Measurements from ENCODE around the gene KCNS1.

Gene KCNS1

DNA sequence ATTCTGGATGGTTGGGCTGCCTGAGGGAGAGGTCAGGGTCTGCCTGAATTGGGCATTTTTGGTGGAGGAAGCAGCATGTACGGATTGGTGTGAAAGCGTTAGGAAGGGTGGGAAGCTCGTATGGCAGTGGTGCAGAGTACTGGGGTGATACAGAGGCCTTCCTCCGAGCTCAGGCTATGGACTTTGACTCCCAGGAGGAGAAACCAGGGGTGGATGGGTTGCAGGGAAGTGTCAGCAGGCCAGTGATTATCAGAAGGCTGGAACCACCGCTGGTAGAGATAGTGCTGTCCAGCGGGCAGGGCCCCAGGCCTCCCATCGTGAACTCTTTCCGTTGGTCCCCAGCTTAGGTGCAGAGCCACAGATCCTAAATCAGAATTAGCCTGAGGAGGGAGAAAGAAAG lies 8.7 kb upstream of the KCNS1 start:
- no peak for DNase-seq

DNA sequence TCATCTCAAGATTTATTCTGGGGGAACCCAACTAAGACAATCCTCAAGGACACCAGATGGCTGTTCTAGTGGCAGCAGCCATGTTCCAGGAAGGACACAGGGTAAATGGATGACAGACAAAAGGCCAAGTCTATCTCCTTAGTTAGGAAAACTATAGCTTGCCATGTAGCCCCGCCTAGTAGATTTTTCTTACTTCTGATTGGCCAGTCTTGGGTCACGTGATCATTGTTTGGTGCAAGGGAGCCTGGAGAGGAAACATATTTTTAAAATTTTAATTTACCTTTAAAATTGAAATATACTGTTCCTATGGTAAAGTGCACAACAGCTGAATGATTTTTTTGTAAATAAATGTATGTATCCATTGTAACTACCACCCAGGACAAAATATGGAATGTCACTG lies 4.4 kb upstream of the KCNS1 start:
- no peak for DNase-seq

DNA sequence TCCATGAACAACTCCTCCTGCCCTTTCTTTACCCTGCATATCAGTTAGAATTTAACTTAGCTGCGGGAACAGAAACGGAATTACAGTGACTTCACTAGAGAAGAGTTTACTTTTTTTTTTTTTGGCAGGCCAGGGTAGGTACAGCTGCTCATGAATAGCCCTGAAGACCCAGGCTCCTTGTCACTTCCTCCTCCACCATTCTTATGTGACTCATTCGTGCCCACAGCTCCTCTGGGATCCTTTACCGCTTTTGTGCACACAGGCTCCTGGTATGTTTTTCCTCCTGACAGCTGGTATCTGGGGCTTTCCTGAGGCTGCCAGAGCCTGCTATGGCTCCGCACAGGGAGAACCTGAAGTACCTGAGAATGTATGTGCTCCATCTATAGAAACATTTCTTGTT lies 3.9 kb upstream of the KCNS1 start:
- DNase-seq: no peak

DNA sequence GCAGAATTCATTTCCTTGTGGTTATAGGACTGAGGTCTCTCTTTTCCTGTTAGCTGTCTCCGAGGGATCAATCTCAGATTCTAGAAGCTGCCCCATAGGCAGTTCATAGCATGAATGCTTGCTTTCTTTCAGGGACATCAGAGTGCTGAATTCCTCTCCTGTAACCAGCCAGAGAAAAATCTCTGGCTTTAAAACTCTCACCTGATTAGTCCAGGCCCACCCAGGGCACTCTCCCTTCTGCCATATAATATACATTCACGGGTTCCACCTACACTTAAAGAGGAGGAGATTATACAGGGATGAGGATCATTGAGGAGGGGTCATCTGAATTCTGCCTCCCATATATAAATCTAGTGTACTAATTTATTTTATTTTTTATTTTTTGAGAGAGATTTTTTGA lies 2.1 kb upstream of the KCNS1 start:
- no peak for DNase-seq

DNA sequence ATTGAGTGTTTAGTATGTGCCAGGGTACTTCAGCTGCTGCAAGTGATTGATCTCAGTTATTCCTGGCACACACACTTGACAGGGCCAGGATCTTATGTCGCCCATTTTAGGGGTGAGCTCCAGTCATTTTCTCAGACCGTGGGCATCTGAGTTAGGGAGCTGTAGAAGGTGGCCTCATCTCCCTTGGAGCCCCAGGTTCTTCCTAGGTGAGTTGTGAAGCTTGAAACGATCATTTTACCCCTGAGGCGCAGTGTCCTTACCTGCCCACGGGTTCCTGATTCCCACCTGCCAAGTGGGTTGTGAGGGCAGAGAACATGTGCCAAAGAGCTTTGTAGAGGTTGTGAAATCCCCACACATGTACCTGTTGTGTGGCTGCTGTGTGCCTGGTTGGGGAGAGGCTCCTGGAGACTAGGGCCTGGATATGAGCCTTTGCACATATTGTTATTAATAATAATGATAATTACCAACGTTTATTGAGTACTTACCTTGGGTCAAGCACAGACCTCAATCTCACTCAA lies 465 bp upstream of the KCNS1 start:
- no peak for DNase-seq

DNA sequence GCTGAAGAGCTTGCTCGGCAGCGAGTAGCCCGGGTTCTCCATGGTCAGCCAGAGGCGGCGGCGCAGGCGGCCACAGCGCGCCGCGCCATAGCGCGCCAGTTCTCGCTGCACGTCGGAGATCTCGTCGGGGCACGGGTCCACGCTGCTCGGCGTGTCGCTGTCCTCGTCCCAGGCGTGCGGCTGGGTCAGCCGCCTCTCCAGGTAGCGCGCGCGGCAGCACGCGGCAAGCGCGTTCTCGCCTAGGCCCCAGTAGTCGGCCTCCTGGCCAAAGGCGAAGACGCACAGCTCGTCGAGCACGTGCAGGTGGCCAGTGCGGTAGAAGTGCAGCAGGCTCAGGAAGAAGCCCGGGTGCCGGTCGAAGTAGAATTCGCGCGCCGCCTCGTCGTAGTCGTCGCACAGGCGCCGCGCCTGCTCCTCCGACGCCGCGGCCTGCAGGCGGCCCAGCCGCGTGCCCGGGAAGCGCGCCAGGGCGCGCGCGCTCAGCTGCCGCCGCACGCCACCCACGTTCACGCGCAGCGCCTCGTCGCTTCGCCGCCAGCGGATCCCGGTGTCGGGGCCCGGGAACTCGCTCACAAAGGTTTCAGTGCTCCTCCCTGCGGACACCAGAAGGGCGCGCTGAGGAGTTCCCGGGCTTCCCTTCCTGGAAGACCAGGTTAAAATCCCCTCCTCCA lies 2.7 kb downstream of the KCNS1 start:
- peak in 2 of 6 experiments; percentile 32 to 37 for DNase-seq

DNA sequence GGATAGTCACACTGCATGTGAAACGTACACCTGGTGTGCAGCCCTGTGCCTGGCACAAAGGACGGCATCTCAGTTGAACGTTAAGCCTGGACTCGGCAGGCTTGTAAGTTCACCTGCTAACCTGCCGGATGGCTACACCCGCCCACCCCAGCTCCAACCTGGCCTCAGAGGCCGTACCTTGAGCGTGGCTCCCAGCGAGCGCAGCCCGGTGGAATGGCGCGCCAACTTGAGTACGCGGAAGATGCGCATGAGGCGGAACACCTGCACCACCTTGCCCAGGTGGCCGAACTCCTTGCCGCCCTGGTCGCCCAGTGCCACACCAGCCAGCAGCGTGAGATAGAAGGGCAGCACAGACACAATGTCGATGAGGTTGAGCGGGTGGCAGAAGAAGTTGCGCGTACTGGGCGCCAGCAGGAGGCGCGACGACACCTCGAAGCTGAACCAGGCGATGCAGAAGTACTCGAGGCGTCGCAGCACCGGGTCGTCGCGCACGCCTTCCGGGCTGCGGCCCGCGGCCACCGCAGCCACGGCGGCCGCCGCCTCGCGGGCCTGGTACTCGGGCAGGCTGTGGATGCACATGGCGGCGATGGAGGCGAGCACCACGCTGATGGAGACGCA lies 3.3 kb downstream of the KCNS1 start:
- peak in 2 of 6 experiments; percentile 17 to 27 for DNase-seq

DNA sequence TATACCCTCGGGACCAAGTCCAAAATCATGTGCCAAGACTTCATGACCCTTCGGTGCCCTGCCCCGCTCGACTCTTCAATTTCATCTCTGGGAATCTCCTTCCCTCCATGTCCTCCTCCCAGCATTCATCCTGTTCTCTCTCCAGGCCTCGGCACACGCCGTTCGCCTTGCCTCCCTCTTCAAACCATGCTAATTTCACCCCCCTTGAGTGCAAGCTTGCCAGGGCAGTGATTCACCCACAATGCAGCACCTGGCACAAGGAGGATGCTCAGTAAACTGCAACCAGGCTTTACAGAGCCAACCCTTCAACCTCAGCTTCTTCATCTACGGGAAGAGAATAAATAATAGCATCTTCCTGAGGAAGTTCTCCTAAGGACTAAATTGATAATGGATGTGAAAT lies 4.1 kb downstream of the KCNS1 start:
- DNase-seq: no peak

DNA sequence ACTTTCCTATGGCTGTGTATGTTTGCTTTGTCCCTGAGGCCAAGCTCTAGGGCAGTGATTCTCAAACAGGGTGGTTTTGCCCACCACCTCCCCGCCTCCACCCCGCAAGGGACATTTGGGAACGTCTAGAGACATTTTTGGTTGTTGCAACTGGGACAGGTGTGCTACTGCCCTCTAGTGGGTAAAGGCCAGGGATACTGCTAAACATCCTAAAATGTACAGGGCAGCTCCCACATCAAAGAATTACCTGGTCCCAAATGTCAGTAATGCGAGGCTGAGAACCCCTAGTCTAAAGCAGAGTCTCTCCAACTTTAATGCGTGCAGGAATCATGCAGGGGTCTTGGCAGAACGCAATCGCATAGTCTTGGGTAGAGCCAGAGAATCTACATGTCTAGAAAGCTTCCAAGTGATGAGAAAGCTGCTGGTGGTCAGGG lies 5.1 kb downstream of the KCNS1 start:
- DNase-seq: peak; percentile 10 to 61 (median 42)

DNA sequence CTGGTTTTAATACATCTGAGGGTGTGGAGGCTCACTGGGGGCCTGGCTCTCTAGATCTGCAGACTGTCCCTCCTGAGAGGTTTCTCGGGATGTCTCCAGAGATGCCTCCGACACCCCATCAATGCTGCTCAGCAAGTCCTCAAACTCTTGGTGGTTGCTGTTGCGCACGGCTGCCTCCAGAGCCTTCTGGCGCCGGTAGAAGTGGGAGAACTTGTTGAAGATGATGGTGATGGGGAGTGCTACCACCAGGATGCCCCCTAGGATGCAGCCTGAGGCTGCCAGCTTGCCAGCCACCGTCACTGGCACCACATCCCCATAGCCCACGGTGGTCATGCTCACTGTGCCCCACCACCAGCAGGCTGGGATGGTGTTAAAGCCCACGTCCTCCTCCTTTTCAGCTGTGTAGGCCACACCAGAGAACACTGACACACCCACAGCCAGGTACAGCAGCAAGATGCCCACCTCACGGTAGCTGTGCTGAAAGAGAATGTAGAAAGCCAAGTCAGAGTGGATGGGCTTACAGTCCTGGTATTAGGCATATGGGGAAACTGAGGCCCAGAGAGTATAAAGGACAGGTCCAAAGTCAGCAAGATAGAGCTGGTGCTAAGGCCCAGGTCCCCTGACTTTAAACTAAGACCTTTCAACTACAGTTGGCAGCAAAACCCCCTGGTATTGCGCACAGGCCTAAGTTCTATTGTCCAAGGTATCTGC lies 5.9 kb downstream of the KCNS1 start:
- no peak for DNase-seq

DNA sequence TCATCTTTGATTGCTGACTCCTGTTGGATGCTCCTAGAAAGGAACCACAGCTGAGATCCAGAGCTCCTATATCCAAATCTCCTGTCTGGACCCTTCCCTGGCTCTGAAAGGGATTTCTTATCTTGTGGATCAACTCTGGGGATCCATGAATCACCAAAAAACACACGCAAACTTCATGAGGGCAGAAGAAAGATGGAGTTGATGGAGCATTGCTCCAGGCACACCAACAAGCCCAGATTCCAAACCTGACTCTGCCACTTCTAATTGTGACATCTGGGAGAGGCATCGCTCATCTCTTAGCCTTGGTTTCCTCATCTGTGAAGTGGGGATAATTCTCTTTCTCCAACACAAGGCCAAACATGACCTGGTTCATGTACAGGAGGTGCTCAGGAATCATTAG lies 6.7 kb downstream of the KCNS1 start:
- DNase-seq: no peak

DNA sequence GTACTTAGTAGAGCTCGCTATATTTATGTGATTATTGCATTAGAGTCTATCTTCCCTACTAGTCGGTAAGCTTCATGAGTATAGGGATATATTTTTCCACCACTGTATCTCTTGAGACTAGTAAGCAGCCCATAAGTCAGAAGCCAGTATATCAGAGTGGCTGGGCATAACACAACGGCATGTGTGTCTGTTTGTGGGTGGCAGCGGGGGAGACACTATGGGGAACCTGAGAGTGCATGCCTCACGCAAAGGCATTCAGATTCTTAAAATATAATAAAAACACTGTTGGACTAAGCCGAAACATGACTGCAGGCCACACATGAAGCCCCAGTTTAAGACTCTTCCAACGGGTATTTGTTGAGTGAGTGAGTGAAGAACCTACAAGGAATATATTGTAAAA lies 8.0 kb downstream of the KCNS1 start:
- DNase-seq: no peak

DNA sequence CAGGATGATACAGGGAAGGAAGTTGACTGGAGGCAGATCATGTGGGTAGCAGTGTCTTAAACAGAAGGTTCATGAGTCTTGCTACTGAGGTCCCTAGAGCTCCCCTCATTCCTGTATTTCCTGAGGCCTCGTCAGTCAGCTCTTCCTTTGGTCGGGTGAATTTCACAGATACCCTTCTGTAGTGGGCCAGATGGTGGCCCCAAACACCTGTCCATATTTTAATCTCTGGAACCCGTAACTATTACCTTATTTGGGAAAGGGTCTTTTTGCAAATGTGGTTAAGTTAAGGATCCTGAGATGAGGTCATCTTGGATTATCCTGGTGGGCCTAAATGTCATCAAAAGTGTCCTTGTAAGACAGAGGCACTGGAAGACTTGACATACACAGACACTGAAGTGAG lies 9.6 kb downstream of the KCNS1 start:
- DNase-seq: no peak

DNA sequence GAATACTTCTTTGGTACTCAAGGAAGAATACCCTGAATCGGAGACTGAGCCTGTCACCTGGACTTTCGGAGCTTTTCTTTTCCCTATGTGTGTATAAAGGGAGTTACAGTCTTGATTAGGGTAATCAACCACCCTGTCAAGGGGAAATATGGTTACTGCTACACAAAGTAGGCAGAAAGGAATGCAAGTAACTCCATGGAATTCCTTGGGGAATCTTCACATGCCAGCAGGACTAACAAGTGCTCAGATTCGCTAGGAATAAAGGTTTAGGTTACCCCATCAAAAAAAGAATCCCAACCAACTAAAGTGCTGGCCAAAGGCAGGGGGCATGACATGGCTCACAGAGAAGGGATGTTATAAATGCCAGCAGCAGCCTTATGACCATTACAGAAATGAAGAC lies 10.4 kb downstream of the KCNS1 start:
- no peak for DNase-seq

DNA sequence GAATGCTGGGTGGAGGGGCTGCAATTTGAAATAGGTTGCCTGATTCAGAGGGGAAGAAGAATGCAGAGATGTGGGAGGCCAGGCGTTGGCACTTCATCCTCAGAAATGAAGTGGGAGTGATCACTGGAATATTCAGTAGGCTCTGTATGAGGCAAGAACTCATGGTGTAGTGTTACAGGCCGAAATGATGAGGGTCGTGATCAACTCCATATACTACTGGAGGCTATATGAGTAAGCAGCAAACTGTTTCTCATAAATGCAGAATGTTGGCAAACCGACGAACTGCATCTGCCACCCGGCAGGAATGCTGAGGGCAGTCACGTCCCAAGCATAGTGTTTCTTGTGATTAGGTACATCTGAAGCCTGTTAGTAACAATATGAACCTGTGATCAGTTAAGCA lies 12.7 kb downstream of the KCNS1 start:
- no peak for DNase-seq

DNA sequence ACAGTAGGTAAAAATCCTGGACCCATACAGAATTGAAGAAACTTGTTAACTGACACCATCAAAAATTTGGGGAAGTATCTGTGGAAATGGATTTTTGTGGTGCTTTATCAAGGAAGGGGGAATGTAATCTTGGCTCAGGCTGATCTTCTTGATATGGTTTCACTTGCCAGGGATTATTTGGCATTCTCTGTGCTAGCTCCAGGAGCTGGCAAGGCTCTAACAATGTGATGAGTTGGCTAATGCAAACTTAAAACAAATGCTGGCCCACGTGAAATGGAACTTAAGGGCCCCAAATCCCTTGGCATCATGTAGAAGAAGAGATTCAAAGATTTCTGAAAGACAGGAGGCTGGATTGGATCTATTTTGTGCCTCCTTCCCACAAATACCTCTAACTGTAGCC lies 13.1 kb downstream of the KCNS1 start:
- DNase-seq: no peak

DNA sequence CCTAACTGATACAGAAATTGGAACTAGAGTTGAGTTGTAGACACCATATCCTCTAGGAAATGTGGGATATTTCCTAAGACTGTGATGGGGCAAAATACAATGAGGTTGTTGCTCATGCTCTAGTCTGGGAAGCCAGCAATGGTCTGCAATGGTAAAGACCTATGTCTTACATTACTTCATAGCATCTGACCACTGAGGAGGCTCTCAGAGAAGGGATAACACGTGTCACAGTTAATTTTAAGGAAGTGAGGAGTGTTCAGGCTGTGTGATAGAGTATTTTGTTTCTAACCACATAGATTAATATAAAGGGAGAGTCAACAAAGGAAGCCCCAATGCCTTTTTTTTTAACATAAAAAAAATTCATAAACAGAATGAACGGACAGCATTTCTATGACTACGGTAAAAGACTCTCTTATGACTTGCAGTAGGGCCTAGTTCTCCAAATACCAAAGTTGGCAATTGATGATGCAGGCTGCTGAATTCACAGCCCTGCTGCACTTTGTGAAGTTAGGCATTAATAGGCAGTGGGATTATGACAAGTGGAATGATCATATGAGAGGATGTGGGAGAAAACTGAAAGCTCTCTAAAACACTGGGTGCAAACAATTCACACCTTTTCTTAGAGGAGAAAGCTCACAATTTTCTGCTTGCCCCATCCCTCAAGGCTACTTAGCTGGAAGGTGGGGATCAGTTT lies 13.7 kb downstream of the KCNS1 start:
- DNase-seq: no peak

DNA sequence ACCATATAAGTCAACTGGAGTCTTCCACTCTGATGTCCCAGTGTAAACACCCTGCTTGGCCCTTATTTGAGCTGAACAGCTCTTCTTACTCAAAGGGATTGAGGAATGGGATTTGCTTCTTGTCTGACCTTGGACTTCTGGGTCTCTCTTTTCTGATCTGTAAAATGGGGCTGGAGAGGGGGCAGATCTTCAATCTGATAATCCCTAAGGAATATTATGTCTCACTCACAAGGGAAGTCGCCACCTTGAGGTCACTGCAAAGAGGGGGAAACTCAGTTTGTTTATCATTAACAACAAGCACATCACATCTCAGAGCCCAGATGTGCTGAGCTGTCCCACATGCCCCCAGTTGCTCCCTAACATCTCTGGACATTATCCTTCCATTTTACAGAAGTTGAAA lies 15.1 kb downstream of the KCNS1 start:
- DNase-seq: no peak

DNA sequence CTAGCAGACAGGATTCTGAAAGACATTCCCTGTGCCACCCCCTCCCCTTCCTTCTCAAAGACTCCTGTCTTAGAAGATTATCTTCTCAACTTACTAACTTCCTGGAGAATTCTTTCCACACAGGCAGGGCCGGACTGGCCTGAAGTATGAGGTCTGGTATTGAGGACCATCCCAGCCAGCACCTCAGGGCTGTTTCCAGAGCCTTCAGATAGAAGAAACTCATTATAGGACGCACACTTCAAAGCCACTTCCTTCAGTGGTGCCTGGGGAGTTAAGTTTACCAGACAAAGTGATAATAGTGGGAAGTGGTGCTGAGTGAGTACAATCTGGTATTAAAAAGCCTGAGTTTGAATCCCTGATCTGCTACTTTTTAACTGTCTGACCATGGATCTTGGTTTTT lies 15.6 kb downstream of the KCNS1 start:
- no peak for DNase-seq

DNA sequence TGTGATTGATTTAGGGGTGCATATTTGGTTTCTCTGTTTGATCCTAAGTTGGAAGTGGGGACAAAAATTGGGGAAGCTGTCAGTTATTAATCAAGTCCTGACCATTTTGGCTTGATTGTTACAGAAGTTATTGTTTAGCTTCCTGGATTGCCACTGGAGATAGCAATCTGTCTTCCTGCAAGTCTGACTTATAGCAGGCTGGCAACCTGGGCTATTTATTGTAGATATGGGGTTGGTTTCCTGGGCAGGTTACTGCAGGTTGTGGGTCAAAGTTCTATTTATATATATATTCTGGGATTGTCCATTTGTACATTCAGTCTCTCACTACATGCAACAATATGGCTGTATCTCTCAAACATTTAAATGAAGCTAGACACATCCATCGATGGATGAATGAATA lies 17.8 kb downstream of the KCNS1 start:
- DNase-seq: no peak

DNA sequence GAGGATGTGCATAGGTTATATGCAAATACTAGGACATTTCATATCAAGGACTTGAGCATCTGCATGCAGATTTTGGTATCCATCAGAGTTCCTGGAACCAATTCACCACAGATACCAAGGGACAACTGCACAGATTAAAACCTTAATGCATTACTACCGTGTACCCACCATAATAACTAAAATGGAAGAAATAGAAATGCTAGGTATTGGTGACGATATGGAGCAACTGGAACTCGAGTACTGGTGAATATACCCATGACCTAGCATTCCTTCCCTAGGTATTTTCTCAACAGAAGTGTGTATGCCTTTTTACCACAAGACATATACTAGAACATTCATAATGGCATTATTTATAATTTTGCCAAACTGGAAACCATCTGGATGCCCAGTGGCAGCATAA lies 18.5 kb downstream of the KCNS1 start:
- no peak for DNase-seq

DNA sequence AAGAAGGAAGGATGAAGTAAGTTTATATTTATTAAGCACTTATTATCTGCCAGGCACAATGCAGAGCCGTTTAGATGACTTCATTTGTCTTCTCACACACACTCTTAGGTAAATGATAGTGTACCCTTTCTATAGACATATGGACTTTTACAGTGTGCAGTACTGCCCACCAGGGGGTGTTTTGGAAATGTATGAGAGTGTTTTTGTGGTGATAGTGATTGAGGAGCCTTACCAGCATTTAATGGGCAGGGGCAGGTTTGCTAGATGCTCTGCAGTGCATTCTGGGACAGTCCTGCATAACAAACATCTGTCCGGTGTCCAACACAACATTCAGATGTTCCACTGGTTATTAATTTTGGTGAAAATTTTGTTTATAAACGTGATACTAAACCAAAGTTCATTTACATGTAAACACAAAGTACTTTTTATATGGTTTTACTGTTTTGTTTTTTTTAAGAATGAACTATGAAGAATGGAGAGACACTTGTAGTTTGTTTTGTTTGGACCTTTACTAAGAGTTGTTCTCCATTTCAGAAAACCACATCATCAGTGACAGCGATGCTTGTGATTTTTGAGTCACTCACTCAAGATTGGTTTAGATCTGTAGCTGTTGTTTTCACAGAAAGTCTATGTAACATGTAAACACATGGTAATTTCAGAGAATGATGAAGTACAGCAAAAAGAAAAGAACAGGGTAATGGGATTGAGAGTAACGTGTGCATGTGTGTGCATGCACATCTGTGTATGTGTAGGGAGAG lies 19.9 kb downstream of the KCNS1 start:
- DNase-seq: no peak

DNA sequence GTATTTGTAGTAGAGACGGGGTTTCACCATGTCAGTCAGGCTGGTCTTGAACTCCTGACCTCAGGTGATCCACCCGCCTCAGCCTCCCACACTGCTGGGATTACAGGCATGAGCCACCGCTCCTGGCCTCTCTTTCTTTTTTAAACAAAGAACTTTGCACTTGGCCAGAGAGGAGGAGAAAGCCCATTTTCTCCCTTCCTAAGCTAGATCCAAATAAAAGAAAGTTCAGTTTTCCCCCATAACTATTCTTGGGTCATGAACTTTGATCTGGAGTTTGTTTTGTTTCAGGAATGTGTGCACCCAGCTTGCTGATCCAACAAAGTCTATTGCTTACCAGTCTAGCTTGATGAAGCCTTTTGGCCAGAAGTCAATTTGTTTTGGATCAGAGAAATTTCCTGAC lies 23.4 kb downstream of the KCNS1 start:
- no peak for DNase-seq
